Liver (tissue), 3 donors: ENCODE results near the gene MCTP1.

ENCODE experiments used
- RXRA ChIP-seq, 2 donors: IDR thresholded peaks; 2 replicates each; pipeline ENCODE4 v1.6.1; 2017 to 2018; ENCODE audit warnings: antibody characterized with exemption in 2 of 2, mild to moderate bottlenecking in 1 of 2
- TF ChIP-seq, protein P1 (sequence below): fragments of 150-350 bp; IDR thresholded peaks from 2 replicates; pipeline ENCODE4 v1.5.1; 2017; ENCODE audit warnings: improper control_type of control experiment, low read depth, low read length; ENCODE audit not compliant: missing input control
- TF ChIP-seq, protein P2 (sequence below): IDR thresholded peaks from 2 replicates; pipeline ENCODE4 v1.6.1; 2016; ENCODE audit warnings: antibody characterized with exemption
- TF ChIP-seq, protein P3 (sequence below): IDR thresholded peaks from 2 replicates; pipeline ENCODE4 v1.6.1; 2016; ENCODE audit warnings: antibody characterized with exemption, mild to moderate bottlenecking
- TF ChIP-seq, protein P4 (sequence below): IDR thresholded peaks from 2 replicates; pipeline ENCODE4 v1.6.1; 2016; ENCODE audit warnings: antibody characterized with exemption
- donor health status: healthy.
- donor health status: healthy.

DNA sequence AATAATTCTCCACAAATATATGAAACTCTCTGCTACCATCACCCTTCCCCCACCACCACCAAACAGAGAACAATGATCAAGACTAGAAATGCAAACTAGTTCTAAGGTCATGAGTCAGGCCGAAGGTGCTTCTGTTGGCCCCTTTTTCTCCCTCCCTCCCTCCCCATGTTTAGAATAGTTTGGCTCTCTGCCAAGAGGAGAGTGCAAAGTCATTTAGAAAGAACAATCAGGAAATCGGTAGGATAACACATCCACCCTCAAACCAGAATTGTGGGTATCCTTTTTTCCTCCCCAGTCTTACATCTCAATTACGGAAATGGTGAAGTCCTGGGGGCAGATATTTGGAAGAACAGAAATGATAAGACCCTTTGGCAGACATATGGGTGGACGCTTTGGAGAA, 496.4 kb downstream of the MCTP1 start:
- TF ChIP-seq, protein P1, sequence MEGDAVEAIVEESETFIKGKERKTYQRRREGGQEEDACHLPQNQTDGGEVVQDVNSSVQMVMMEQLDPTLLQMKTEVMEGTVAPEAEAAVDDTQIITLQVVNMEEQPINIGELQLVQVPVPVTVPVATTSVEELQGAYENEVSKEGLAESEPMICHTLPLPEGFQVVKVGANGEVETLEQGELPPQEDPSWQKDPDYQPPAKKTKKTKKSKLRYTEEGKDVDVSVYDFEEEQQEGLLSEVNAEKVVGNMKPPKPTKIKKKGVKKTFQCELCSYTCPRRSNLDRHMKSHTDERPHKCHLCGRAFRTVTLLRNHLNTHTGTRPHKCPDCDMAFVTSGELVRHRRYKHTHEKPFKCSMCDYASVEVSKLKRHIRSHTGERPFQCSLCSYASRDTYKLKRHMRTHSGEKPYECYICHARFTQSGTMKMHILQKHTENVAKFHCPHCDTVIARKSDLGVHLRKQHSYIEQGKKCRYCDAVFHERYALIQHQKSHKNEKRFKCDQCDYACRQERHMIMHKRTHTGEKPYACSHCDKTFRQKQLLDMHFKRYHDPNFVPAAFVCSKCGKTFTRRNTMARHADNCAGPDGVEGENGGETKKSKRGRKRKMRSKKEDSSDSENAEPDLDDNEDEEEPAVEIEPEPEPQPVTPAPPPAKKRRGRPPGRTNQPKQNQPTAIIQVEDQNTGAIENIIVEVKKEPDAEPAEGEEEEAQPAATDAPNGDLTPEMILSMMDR = no peak
- TF ChIP-seq, protein P2, sequence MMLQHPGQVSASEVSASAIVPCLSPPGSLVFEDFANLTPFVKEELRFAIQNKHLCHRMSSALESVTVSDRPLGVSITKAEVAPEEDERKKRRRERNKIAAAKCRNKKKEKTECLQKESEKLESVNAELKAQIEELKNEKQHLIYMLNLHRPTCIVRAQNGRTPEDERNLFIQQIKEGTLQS = no peak
- TF ChIP-seq RXRA (IDR thresholded peaks at IDR 0.05) = no peak
- TF ChIP-seq, protein P3, sequence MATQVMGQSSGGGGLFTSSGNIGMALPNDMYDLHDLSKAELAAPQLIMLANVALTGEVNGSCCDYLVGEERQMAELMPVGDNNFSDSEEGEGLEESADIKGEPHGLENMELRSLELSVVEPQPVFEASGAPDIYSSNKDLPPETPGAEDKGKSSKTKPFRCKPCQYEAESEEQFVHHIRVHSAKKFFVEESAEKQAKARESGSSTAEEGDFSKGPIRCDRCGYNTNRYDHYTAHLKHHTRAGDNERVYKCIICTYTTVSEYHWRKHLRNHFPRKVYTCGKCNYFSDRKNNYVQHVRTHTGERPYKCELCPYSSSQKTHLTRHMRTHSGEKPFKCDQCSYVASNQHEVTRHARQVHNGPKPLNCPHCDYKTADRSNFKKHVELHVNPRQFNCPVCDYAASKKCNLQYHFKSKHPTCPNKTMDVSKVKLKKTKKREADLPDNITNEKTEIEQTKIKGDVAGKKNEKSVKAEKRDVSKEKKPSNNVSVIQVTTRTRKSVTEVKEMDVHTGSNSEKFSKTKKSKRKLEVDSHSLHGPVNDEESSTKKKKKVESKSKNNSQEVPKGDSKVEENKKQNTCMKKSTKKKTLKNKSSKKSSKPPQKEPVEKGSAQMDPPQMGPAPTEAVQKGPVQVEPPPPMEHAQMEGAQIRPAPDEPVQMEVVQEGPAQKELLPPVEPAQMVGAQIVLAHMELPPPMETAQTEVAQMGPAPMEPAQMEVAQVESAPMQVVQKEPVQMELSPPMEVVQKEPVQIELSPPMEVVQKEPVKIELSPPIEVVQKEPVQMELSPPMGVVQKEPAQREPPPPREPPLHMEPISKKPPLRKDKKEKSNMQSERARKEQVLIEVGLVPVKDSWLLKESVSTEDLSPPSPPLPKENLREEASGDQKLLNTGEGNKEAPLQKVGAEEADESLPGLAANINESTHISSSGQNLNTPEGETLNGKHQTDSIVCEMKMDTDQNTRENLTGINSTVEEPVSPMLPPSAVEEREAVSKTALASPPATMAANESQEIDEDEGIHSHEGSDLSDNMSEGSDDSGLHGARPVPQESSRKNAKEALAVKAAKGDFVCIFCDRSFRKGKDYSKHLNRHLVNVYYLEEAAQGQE = no peak
- TF ChIP-seq, protein P4, sequence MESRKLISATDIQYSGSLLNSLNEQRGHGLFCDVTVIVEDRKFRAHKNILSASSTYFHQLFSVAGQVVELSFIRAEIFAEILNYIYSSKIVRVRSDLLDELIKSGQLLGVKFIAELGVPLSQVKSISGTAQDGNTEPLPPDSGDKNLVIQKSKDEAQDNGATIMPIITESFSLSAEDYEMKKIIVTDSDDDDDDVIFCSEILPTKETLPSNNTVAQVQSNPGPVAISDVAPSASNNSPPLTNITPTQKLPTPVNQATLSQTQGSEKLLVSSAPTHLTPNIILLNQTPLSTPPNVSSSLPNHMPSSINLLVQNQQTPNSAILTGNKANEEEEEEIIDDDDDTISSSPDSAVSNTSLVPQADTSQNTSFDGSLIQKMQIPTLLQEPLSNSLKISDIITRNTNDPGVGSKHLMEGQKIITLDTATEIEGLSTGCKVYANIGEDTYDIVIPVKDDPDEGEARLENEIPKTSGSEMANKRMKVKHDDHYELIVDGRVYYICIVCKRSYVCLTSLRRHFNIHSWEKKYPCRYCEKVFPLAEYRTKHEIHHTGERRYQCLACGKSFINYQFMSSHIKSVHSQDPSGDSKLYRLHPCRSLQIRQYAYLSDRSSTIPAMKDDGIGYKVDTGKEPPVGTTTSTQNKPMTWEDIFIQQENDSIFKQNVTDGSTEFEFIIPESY = no peak
